ENCODE data around the gene SPECC1L. TPM values are rescaled to one million over a fixed set of nuclear protein-coding genes. Genes with fewer than 3 reads are reported as not detected.

Gene SPECC1L
- total RNA-seq, 2 donors from 2014 or later, result 61.9 to 69.1 TPM

- peaks cover 5% of the 10 kb centered on the region for H3K27me3 Mint-ChIP-seq (ENCODE audit: insufficient read depth)
- no peak overlapping the region for H3K4me3 Mint-ChIP-seq
- H3K9me3 Mint-ChIP-seq, result no peaks in the 10 kb centered on the region
- H3K27ac Mint-ChIP-seq, result no peak overlapping the region
- Histone ChIP-seq H3K4me1 (ENCODE audit: control insufficient read depth, insufficient read depth, low read length) (peaks cover 8% of the 10 kb centered on the region), H3K36me3 (ENCODE audit: control insufficient read depth, insufficient read depth, low read length) (no peaks in the 10 kb centered on the region), H3K9me3 (ENCODE audit: control insufficient read depth, low read length) (no peaks in the 10 kb centered on the region), H3K4me3 (ENCODE audit: low read length) (no peak overlapping the region), H3K9ac (ENCODE audit: extremely low read depth, low read length, poor library complexity, severe bottlenecking) (no peak overlapping the region), H3K27ac (ENCODE audit: low read depth, low read length) (no peak overlapping the region), H3K27me3 (ENCODE audit: control insufficient read depth, insufficient read depth, low read length, poor library complexity, severe bottlenecking) (no peaks in the 10 kb centered on the region)
- peaks cover 19% of the 10 kb centered on the region for H3K4me1 Mint-ChIP-seq
- no peak for DNase-seq
- 100% methylated on average over 3 of the region's 3 CpGs; no CpG with 5 or more reads in 1 of the 2 experiments for WGBS, 2 experiments (ENCODE audit: insufficient coverage in 1 of 2, insufficient read length in 1 of 2)
- no peaks in the 10 kb centered on the region for H3K36me3 Mint-ChIP-seq (ENCODE audit: low read depth)
- no peak for TF ChIP-seq CTCF (conservative IDR thresholded peaks at IDR 0.05)
Measured at GRCh38 chr22:24457894-24458420, 187.3 kb downstream of the SPECC1L start.

- peak; percentile 14 for DNase-seq
- Histone ChIP-seq H3K36me3 (ENCODE audit: control insufficient read depth, insufficient read depth, low read length) (no peaks in the 10 kb centered on the region), H3K9ac (ENCODE audit: extremely low read depth, low read length, poor library complexity, severe bottlenecking) (no peak overlapping the region), H3K27ac (ENCODE audit: low read depth, low read length) (no peak overlapping the region), H3K4me3 (ENCODE audit: low read length) (no peak overlapping the region), H3K4me1 (ENCODE audit: control insufficient read depth, insufficient read depth, low read length) (peaks cover 8% of the 10 kb centered on the region), H3K9me3 (ENCODE audit: control insufficient read depth, low read length) (no peaks in the 10 kb centered on the region), H3K27me3 (ENCODE audit: control insufficient read depth, insufficient read depth, low read length, poor library complexity, severe bottlenecking) (no peaks in the 10 kb centered on the region)
- TF ChIP-seq CTCF (conservative IDR thresholded peaks at IDR 0.05), result no peak
- no peak overlapping the region for H3K27ac Mint-ChIP-seq
- no peaks in the 10 kb centered on the region for H3K36me3 Mint-ChIP-seq (ENCODE audit: low read depth)
- no peak overlapping the region for H3K4me3 Mint-ChIP-seq
- H3K9me3 Mint-ChIP-seq, result no peaks in the 10 kb centered on the region
- peaks cover 5% of the 10 kb centered on the region for H3K27me3 Mint-ChIP-seq (ENCODE audit: insufficient read depth)
- WGBS, 2 experiments (ENCODE audit: insufficient coverage in 1 of 2, insufficient read length in 1 of 2), result 74% methylated on average over 1 of the region's 1 CpG; no CpG with 5 or more reads in 1 of the 2 experiments
- peaks cover 19% of the 10 kb centered on the region for H3K4me1 Mint-ChIP-seq
Measured at GRCh38 chr22:24459911-24460310, 189.3 kb downstream of the SPECC1L start.

GRCh38 chr22:24460418-24461089 lies 189.9 kb downstream of the SPECC1L start:
- WGBS, 2 experiments (ENCODE audit: insufficient coverage in 1 of 2, insufficient read length in 1 of 2), result 69 to 82% methylated on average over 10 of the region's 10 CpGs
- Mint-ChIP-seq H3K4me1 (peaks cover 19% of the 10 kb centered on the region), H3K4me3 (no peak overlapping the region), H3K36me3 (ENCODE audit: low read depth) (no peaks in the 10 kb centered on the region), H3K27me3 (ENCODE audit: insufficient read depth) (peaks cover 5% of the 10 kb centered on the region), H3K9me3 (no peaks in the 10 kb centered on the region), H3K27ac (no peak overlapping the region)
- no peak overlapping the region for H3K27ac ChIP-seq (ENCODE audit: low read depth, low read length)
- peak; percentile 69 for DNase-seq
- H3K4me1 ChIP-seq (ENCODE audit: control insufficient read depth, insufficient read depth, low read length), result peaks cover 8% of the 10 kb centered on the region
- no peaks in the 10 kb centered on the region for H3K36me3 ChIP-seq (ENCODE audit: control insufficient read depth, insufficient read depth, low read length)
- H3K9ac ChIP-seq (ENCODE audit: extremely low read depth, low read length, poor library complexity, severe bottlenecking), result no peak overlapping the region
- no peaks in the 10 kb centered on the region for H3K27me3 ChIP-seq (ENCODE audit: control insufficient read depth, insufficient read depth, low read length, poor library complexity, severe bottlenecking)
- H3K9me3 ChIP-seq (ENCODE audit: control insufficient read depth, low read length), result no peaks in the 10 kb centered on the region
- peak; percentile 23 for TF ChIP-seq CTCF (conservative IDR thresholded peaks at IDR 0.05)
- no peak overlapping the region for H3K4me3 ChIP-seq (ENCODE audit: low read length)
